Forelimb muscle (tissue), 1 donor: ENCODE data around the gene GMPR. TPM values are rescaled to one million over a fixed set of nuclear protein-coding genes. Genes with fewer than 3 reads are reported as not detected.

Experiments
- DNase-seq: peaks from one replicate; pipeline ENCODE4 v3.0.0-alpha.2; 2013; ENCODE audit warnings: low read depth
- polyA plus RNA-seq: library from polyadenylated mRNA; unstranded; fragments of 120-200 nt; gene quantifications from one replicate; pipeline ENCODE4 v1.2.1, GENCODE V29; 2013; ENCODE audit not compliant: insufficient read length

The GMPR gene
- polyA plus RNA-seq, 1 donor: 66.8 TPM

- no peak for DNase-seq
Observed at GRCh38 chr6:16270178-16270794, 31.9 kb downstream of the GMPR start.

- no peak for DNase-seq
Observed at GRCh38 chr6:16271428-16271827, 33.0 kb downstream of the GMPR start.

GRCh38 chr6:16272201-16272600, 33.8 kb downstream of the GMPR start:
- DNase-seq: no peak

- DNase-seq: no peak
Observed at GRCh38 chr6:16273256-16273655, 34.9 kb downstream of the GMPR start.

- no peak for DNase-seq
Observed at GRCh38 chr6:16274483-16274882, 36.1 kb downstream of the GMPR start.

- DNase-seq: peak; percentile 44
Observed at GRCh38 chr6:16274885-16275589, 36.6 kb downstream of the GMPR start.

- DNase-seq: no peak
Observed at GRCh38 chr6:16277101-16277981, 39.0 kb downstream of the GMPR start.

- DNase-seq: no peak
Observed at GRCh38 chr6:16278048-16278724, 39.8 kb downstream of the GMPR start.

GRCh38 chr6:16278750-16279149, 40.4 kb downstream of the GMPR start:
- no peak for DNase-seq

GRCh38 chr6:16279243-16279642, 40.9 kb downstream of the GMPR start:
- DNase-seq: no peak

GRCh38 chr6:16282370-16282769, 44.0 kb downstream of the GMPR start:
- DNase-seq: no peak

- no peak for DNase-seq
Observed at GRCh38 chr6:16284472-16284871, 46.1 kb downstream of the GMPR start.

- DNase-seq: no peak
Observed at GRCh38 chr6:16285467-16286150, 47.2 kb downstream of the GMPR start.

GRCh38 chr6:16286151-16286522, 47.8 kb downstream of the GMPR start:
- DNase-seq: no peak

GRCh38 chr6:16288163-16288562, 49.8 kb downstream of the GMPR start:
- DNase-seq: no peak

GRCh38 chr6:16291739-16292138, 53.4 kb downstream of the GMPR start:
- DNase-seq: no peak

GRCh38 chr6:16292432-16292831, 54.0 kb downstream of the GMPR start:
- no peak for DNase-seq

- no peak for DNase-seq
Observed at GRCh38 chr6:16292942-16293341, 54.6 kb downstream of the GMPR start.

- no peak for DNase-seq
Observed at GRCh38 chr6:16294371-16294770, 56.0 kb downstream of the GMPR start.

GRCh38 chr6:16295060-16295459, 56.7 kb downstream of the GMPR start:
- no peak for DNase-seq

GRCh38 chr6:16295471-16295870, 57.1 kb downstream of the GMPR start:
- DNase-seq: no peak
